ENCODE results near the gene CERS6.

The CERS6 gene

DNA sequence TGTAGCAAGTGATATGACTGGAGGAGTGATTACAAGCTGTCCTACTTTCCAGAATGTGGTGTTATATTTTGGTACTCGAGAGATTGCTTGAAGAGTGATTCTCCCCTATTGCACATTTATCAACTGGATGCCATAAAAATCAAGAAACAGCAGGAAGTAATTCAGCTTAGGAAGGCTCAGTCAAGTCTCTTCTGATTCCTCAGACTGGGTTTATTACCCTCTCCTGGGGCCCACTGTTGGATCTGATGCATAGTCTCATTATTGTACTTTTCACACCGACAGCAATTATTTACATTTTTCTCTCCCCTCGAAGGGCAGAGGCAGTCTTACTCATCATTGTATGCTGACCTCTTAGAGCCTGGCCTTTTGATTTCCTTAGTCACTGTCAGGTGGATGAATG is 355.6 kb downstream of the CERS6 start:
- no peak overlapping the region for H3K27ac ChIP-seq
- TF ChIP-seq CTCF (IDR thresholded peaks at IDR 0.05), result no peak
- no peak for TF ChIP-seq ZFX (IDR thresholded peaks at IDR 0.05; ENCODE audit: borderline replicate concordance)

GRCh38 chr2:168814046-168814445 is 358.0 kb downstream of the CERS6 start:
- TF ChIP-seq CTCF (IDR thresholded peaks at IDR 0.05) (no peak), ZFX (IDR thresholded peaks at IDR 0.05; ENCODE audit: borderline replicate concordance) (no peak)
- H3K27ac ChIP-seq, result no peak overlapping the region

DNA sequence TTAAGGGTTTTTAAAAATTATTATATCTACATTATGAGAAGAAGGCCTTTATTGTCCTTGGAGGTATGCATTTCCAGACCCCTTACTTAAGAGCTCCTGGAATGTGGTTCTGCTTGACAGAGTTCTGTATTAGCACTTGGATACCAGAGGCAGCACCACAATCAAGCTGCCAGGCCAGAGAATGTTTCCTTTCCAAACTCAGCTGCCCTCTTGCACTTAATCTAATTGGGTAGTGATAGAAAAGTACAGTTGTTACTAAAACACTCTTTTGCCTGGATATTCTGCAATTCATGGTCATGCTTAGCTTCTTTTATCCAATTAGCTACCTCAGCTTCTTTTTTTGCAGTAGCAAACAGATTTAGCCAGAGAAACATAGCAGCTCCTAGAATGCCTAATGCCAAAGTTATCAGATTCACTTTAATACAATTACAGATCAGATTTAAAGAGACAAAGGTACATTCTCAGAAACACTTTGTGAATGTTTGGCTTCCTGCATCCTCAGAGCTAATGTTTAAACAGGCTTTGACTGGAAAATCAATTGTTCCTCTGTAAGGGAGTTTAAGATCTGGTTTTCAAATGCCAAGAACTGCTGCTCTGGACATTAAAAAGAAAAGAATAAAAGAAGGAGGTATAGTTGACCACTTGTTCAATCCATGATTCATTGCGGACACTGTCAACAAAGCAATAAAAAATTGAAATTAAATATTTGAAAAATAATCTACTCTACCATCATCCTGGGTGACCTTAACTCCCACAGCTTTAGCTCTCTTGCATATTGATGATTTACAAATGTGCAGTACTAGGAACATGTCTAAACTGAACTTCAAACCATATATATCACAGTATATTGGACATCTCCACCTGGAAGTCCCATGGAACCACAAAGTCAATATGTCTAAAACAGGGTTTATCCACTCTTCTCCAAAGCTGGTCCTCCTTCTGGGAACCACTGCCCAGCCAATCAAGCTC is 359.2 kb downstream of the CERS6 start:
- no peak overlapping the region for H3K27ac ChIP-seq
- TF ChIP-seq ZFX (IDR thresholded peaks at IDR 0.05; ENCODE audit: borderline replicate concordance) (no peak), CTCF (IDR thresholded peaks at IDR 0.05) (no peak)

DNA sequence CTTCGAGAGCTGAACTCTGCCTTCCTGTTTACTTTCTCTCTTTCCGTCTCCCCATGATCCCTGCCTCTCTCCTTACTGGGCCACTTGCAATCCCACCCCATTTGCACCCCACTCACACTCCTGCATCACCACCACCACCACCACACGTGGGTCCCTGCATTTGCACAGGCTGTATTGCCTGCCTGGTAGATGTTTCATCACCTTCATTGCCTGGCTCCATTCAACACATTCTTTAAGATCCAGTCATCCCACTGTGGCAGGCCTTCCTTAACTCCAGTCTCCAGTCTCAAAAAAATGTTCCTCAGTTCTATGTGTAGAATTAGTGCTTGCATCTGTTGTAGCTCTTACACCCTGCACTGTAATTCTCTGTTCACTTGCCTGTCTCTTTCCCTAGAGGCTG is 360.3 kb downstream of the CERS6 start:
- TF ChIP-seq CTCF (IDR thresholded peaks at IDR 0.05) (no peak), ZFX (IDR thresholded peaks at IDR 0.05; ENCODE audit: borderline replicate concordance) (no peak)

GRCh38 chr2:168819050-168819715 is 363.1 kb downstream of the CERS6 start:
- TF ChIP-seq CTCF (IDR thresholded peaks at IDR 0.05), result no peak
- TF ChIP-seq ZFX (IDR thresholded peaks at IDR 0.05; ENCODE audit: borderline replicate concordance), result no peak
- H3K27ac ChIP-seq, result no peak overlapping the region

More for the DNA sequence above, 360.3 kb downstream of the CERS6 start:
- no peak overlapping the region for H3K27ac ChIP-seq

DNA sequence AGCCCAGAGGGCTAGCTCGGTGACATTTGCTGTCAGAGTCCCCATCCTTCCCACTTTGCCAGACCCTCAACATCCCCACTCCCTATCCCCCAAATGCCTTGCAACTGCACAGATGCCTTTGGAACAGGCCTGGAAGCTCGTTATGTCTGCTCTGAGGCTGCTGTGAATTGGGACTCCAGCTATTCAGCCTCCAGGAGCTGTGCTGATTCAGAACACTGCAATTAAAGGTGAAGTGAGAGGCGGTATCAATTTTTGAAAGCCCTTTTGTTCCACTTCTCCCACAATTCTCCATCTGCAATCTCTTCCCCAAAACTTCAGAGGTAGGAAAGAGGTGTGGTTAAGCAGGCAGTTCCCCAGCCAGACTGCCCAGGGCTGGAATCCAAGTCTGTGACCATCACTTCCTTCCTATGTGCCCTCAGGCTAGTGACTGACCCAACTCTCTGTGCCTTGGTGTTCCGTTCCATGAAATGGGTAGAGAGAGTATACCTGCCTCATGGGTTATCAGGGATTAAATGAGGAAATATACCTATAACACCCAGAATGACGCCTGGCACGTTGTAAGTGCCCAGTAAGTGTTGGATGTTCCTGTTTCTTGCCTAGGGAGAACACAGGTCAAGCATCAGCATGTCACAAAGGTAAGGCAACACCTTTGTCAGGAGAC is 363.9 kb downstream of the CERS6 start:
- no peak overlapping the region for H3K27ac ChIP-seq
- no peak for TF ChIP-seq CTCF (IDR thresholded peaks at IDR 0.05)
- TF ChIP-seq ZFX (IDR thresholded peaks at IDR 0.05; ENCODE audit: borderline replicate concordance), result no peak

All from 22Rv1 (cell line).